HG03108 (cell line): ENCODE data around the gene METTL24.

Source experiments
- ATAC-seq: cut with Tn5 transposase; IDR thresholded peaks from one replicate; pipeline ENCODE4 v1.9.1; 2021; ENCODE audit warnings: moderate library complexity; ENCODE audit not compliant: unreplicated experiment

The METTL24 gene

GRCh38 chr6:110357664-110358552, at the start of gene METTL24:
Gene METTL24, minus strand, starts transcription at chr6:110358349. Its CDS starts 77 bp downstream, at chr6:110358272.
- no peak for ATAC-seq

- no peak for ATAC-seq
These were observed 46.5 kb upstream of the METTL24 start for GRCh38 chr6:110404607-110405006.

GRCh38 chr6:110401585-110402176, 43.5 kb upstream of the METTL24 start:
- no peak for ATAC-seq

- no peak for ATAC-seq
These were observed 42.1 kb upstream of the METTL24 start for GRCh38 chr6:110400208-110400607.

GRCh38 chr6:110399219-110400071, 41.3 kb upstream of the METTL24 start:
- ATAC-seq: no peak

GRCh38 chr6:110398778-110399177, 40.6 kb upstream of the METTL24 start:
- ATAC-seq: no peak

- ATAC-seq: no peak
These were observed 37.1 kb upstream of the METTL24 start for GRCh38 chr6:110395221-110395620.

GRCh38 chr6:110394409-110394808, 36.3 kb upstream of the METTL24 start:
- no peak for ATAC-seq

GRCh38 chr6:110392727-110393126, 34.6 kb upstream of the METTL24 start:
- no peak for ATAC-seq

- no peak for ATAC-seq
These were observed 32.3 kb upstream of the METTL24 start for GRCh38 chr6:110390404-110390803.

- no peak for ATAC-seq
These were observed 31.7 kb upstream of the METTL24 start for GRCh38 chr6:110389689-110390382.

GRCh38 chr6:110387986-110388385, 29.8 kb upstream of the METTL24 start:
- ATAC-seq: no peak

- no peak for ATAC-seq
These were observed 27.3 kb upstream of the METTL24 start for GRCh38 chr6:110385458-110385863.

- no peak for ATAC-seq
These were observed 20.4 kb upstream of the METTL24 start for GRCh38 chr6:110378552-110378951.

- no peak for ATAC-seq
These were observed 10.9 kb upstream of the METTL24 start for GRCh38 chr6:110369066-110369465.

- ATAC-seq: no peak
These were observed 10.1 kb upstream of the METTL24 start for GRCh38 chr6:110368284-110368683.

- ATAC-seq: no peak
These were observed 9.7 kb upstream of the METTL24 start for GRCh38 chr6:110367825-110368224.

GRCh38 chr6:110366975-110367374, 8.8 kb upstream of the METTL24 start:
- no peak for ATAC-seq

- no peak for ATAC-seq
These were observed 8.1 kb upstream of the METTL24 start for GRCh38 chr6:110366256-110366655.

- no peak for ATAC-seq
These were observed 6.4 kb upstream of the METTL24 start for GRCh38 chr6:110364364-110365105.
